HS-5 (cell line): Measurements from ENCODE around the gene DNAH17.

Experiments
- DNase-seq: peaks from one replicate; pipeline ENCODE4 v3.0.0-alpha.2; 2012; ENCODE audit warnings: low read depth

DNAH17 gene

DNA sequence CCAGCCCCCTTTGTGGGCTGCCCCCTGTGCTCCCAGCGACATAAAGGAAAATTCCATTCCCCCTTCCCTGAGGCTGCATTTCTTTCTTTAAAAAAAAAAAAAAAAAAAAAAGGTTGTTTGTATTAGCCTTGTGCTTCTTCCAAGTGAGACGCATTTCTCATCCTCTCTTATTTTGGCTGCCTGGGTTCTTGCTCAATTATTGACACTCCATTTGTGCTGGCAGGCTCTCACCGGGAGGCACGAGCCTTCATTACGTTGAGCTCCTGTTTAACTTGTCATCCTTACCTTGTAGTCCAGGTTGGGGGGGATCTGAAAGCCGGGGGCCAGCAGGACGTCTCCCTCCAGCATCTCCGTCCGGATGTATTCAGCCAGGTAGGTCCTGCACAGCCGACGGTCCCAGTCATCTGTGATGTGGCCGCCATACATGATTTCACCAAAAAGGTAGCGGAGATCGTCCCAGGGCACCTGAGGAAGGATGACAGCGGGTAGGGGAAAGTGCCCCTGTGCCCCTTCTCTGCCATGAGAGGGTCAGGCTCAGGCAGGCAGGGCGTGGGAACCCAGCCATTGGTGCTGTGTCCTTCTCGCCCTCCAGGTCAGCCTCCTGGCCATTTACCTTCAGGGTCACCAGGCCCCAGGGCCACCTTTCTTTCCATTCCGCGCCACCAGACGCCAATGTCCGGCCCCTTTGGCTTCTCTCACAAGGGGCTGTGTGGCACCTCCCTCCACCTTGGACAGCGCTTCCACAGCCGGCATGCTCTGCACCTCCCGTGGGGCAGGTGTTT is 148.2 kb downstream of the DNAH17 start:
- DNase-seq: no peak

DNA sequence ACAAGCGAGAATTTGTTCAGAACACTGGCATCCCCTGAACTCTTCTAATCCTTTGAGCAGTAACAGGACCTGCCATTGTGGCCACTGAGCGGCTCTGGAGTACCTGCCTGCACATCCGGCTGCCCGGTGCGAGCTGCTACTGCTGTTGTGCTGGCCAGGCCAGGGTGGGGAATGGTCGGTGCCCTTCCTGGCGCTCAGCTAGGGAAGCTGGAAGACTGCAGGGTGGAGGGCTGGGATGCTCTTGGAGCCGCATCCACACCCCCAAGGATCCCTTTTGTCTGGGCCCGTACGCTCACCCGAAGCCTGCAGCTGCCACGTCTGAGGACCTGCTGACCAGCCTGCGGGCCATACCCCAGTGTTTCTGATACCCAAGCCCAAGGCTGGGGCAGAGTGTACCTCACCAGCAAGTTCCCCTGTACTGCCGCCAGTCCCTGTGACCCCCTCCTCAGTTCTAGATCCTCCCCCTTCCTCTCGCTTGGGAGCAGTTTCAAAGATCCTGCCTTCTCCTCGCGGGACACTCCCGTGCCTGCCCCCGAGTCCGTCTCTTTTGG is 149.1 kb downstream of the DNAH17 start:
- no peak for DNase-seq

- DNase-seq: no peak
These were observed 150.1 kb downstream of the DNAH17 start for GRCh38 chr17:78427140-78427539.

GRCh38 chr17:78426293-78426879 is 150.8 kb downstream of the DNAH17 start:
- DNase-seq: no peak

- no peak for DNase-seq
These were observed 151.8 kb downstream of the DNAH17 start for GRCh38 chr17:78425429-78425828.

DNA sequence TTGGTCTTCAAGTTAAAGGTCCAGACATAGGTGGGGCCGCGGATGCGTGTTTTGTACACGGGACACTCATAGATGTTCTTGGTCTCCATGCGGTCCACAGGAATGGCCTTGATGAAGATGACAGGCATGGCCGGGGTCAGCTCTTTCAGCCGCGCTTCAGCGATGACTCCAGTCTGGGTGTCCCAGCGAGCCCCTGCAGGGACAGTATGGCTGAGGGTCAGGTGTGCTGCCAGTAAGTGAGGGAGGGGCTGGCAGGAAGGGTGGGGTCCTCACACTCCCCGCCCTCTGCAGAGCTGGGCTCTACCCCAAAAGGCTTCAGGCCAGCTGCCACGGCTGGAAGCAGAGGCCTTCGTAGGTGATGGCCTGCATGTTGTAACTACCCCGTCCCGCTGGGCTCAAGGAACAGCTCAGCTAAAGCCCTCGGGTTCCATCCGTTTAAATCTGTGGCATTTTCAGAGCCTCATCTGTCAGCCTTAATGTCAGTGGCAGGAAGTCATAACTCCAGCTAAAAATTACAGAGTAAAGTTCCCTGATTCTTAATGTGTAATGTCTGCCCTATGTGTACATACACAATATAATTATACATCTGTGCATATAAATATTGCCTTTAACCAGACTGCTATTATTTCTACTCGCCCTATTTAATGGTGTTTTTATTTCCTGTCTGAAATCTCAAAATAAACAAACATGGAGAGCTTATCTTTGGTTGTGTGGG is 153.1 kb downstream of the DNAH17 start:
- no peak for DNase-seq

- DNase-seq: no peak
These were observed 154.2 kb downstream of the DNAH17 start for GRCh38 chr17:78422872-78423588.

DNA sequence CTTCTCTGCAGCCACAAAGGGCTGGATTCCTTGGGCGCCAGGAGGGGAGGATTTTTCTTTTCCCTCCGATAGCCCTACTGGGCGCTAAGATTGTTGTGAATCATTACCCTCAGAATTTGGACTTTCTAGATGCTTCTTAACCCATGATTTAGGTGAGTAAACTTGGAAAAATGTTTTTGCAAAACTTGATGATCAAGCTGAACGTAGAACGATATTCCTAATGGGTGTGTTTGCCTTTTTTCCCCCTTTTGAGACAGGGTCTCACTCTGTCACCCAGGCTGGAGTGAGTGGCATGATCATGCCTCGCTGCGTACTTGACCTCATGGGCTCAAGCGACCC is 155.0 kb downstream of the DNAH17 start:
- DNase-seq: no peak

DNA sequence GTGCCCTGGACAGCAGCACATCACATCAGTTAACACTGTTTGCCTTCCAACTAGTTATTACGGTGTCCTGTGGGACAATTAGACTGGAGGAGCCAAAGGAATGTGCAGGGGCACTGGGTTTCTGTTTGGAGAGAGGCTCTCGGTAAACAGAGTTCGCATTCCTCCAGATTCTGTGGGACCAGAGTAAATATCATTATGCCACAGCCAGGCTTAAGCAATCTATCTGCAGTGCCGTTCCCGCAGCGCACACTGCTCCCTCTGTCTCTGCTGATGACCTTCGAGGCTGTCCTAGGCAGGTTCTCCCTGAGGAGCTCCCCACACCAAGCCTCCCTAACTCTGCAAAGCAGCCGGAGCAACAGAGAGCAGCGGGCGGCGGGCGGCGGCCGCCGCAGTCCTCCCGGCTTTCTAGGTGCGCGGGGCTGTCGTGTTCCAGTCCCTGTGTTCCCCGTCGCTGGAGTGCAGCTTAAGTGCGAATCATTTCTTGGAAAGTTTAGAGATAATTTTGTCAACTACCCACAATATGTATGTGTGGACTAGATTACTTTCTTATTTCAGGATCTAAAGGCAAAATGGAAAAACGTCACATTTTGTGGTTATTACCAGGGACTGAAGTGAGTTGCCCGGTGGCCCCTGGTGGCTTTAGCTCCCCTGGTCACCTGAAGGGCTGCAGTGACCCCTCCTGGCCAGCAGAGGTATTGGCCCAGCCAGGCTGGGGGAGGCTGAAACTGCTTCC is 155.5 kb downstream of the DNAH17 start:
- DNase-seq: peak; percentile 10

- no peak for DNase-seq
These were observed 156.1 kb downstream of the DNAH17 start for GRCh38 chr17:78421084-78421533.

GRCh38 chr17:78419970-78420815 is 157.0 kb downstream of the DNAH17 start:
- DNase-seq: no peak

DNA sequence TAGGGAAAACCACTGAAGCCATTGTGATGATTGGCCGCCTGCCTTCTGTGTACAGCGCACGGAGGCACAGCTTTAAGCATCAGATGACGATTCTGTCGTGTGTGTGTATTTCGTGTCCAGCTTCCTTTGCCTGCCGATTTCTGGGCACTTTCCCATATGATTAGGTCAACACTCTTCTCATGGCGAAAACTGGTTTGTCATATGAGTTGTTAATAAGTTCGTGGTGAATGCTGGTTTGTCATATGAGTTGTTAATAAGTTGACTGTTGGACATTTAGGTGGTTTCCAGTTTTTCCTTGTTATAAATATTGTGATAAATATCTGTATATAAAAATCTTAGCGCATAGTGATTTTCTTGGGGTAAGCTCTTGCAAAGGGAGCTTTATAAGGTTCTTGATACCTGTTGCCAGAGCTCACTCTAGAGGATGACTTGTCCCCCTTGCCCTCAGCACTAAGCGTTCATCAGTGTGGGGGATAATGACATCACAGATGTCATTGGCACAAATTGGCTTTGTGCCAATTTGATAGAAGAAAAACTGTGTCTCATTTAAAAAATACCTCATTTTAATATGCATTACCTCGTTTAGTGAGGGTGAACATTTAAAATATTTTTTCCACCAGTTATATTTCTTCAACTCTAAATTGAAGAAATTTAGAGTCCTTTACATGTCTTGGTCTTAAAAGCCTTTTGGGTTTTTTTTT is 158.7 kb downstream of the DNAH17 start:
- DNase-seq: no peak

GRCh38 chr17:78417531-78417909 is 159.7 kb downstream of the DNAH17 start:
- no peak for DNase-seq

GRCh38 chr17:78416791-78417530 is 160.2 kb downstream of the DNAH17 start:
- no peak for DNase-seq

DNA sequence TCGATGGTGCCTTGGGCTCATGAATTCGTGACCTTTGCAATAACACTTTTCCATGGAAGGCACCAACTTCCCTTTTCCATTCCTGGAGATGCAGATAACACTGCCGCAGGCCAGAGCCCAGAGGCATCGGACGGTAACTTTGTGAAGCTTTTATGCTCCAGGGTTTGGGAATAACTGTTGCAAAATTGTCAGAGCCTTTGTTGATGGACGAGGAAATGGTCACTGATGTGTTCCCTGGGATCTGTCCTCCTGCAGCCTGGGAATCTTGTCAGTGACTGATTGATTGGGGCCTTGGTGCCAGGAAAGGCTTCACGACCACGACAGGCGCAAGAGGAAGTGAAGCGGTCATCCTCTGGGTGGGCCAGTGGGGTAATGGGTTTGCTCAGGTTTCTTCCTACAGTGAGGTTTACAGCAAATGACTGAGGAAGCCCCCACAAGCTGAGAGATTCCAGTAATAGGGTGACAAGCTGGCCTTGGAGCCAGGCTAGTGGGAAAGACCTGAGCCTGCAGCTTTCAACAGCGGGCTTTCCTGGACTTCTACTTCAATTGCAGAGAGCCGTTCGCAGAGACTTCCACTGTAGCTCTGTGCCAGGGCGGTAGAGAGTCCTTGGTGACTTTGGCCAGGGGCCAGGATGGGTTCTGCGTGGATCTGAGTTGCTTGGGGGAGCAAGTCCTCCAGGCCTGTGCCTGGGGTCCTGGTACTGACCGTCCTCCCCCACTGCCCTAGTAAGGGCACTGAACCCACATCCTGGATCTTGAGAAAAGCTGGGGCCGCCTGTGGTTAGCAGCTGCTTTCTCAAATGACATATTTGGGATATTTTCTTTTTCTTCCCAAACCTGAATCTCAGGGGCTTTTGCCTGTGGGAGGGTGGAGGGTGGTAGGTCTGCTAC is 161.1 kb downstream of the DNAH17 start:
- no peak for DNase-seq

GRCh38 chr17:78414178-78415162 is 162.7 kb downstream of the DNAH17 start:
- DNase-seq: no peak

- DNase-seq: no peak
These were observed 164.8 kb downstream of the DNAH17 start for GRCh38 chr17:78412403-78412802.
